OCI-LY1 (cell line): Measurements from ENCODE around the gene TTC1.

ENCODE experiments used
- H2AFZ ChIP-seq: fragments of 200-600 bp; sonication (generic), shearing (Covaris generic); 2 replicates; pipeline ENCODE4 v1.6.0; 2014; ENCODE audit warnings: antibody characterized with exemption, mild to moderate bottlenecking, low read length
- H3F3A ChIP-seq: fragments of 200-600 bp; sonication (generic), shearing (Covaris generic); 2 replicates; pipeline ENCODE4 v1.6.0; 2014; ENCODE audit warnings: mild to moderate bottlenecking, antibody characterized with exemption, low read length, moderate library complexity; ENCODE audit not compliant: insufficient read depth
- H3K27ac ChIP-seq: fragments of 200-600 bp; sonication (generic); 2 replicates; pipeline ENCODE4 v1.5.1; 2014; ENCODE audit warnings: low read length, mixed run types, mild to moderate bottlenecking, low read depth; ENCODE audit not compliant: poor library complexity, severe bottlenecking
- H3K27me3 ChIP-seq: fragments of 200-600 bp; sonication (generic); 2 replicates; pipeline ENCODE4 v1.6.0; 2014; ENCODE audit warnings: antibody characterized with exemption, mild to moderate bottlenecking, low read length, moderate library complexity; ENCODE audit not compliant: insufficient read depth
- H3K36me3 ChIP-seq: fragments of 200-600 bp; sonication (generic); 2 replicates; pipeline ENCODE4 v1.6.1; 2014; ENCODE audit warnings: mild to moderate bottlenecking, antibody characterized with exemption, low read length, moderate library complexity, mixed read lengths; ENCODE audit not compliant: insufficient read depth
- H3K4me1 ChIP-seq: fragments of 200-600 bp; sonication (generic); 2 replicates; pipeline ENCODE4 v1.5.1; 2014; ENCODE audit warnings: mild to moderate bottlenecking, low read length, moderate library complexity; ENCODE audit not compliant: insufficient read depth, severe bottlenecking
- H3K4me2 ChIP-seq: fragments of 200-600 bp; sonication (generic), shearing (Covaris generic); 2 replicates; pipeline ENCODE4 v1.6.1; 2014; ENCODE audit warnings: low read length
- H3K4me3 ChIP-seq: fragments of 200-600 bp; sonication (generic); 2 replicates; pipeline ENCODE4 v1.5.1; 2014; ENCODE audit warnings: low read length, low read depth, mild to moderate bottlenecking, mixed read lengths; ENCODE audit not compliant: poor library complexity, severe bottlenecking
- H3K79me2 ChIP-seq: fragments of 200-600 bp; shearing (Covaris generic); 2 replicates; pipeline ENCODE4 v1.6.1; 2016; ENCODE audit warnings: mixed run types, low read length, mixed read lengths; ENCODE audit not compliant: insufficient read depth
- H3K9ac ChIP-seq: fragments of 200-600 bp; sonication (generic), shearing (Covaris generic); 2 replicates; pipeline ENCODE4 v1.6.1; 2014; ENCODE audit warnings: mild to moderate bottlenecking, low read length, mixed read lengths
- H3K9me2 ChIP-seq: fragments of 200-600 bp; sonication (generic), shearing (Covaris generic); 2 replicates; pipeline ENCODE4 v1.6.1; 2014; ENCODE audit warnings: low read depth, mild to moderate bottlenecking, low read length, mixed read lengths
- H3K9me3 ChIP-seq: fragments of 200-600 bp; shearing (Covaris generic); 2 replicates; pipeline ENCODE4 v1.6.1; 2014; ENCODE audit warnings: low read length, mixed read lengths
- H4K20me1 ChIP-seq: fragments of 200-600 bp; sonication (generic), shearing (Covaris generic); 2 replicates; pipeline ENCODE4 v1.6.0; 2016; ENCODE audit warnings: mild to moderate bottlenecking, low read length; ENCODE audit not compliant: insufficient read depth
- EZH2 ChIP-seq: fragments of 200-600 bp; sonication (generic), shearing (Covaris generic); IDR thresholded peaks from 2 replicates; pipeline ENCODE4 v1.8.0; 2017; ENCODE audit warnings: borderline replicate concordance, mixed run types, mild to moderate bottlenecking, antibody characterized with exemption, low read length, moderate library complexity, mixed read lengths
- TF ChIP-seq, protein P1 (sequence below): fragments of 200-600 bp; sonication (generic), shearing (Covaris generic); IDR thresholded peaks from 2 replicates; pipeline ENCODE4 v1.5.1; 2017; ENCODE audit warnings: mild to moderate bottlenecking, antibody characterized with exemption, low read length, moderate library complexity, mixed read lengths

Gene TTC1

DNA sequence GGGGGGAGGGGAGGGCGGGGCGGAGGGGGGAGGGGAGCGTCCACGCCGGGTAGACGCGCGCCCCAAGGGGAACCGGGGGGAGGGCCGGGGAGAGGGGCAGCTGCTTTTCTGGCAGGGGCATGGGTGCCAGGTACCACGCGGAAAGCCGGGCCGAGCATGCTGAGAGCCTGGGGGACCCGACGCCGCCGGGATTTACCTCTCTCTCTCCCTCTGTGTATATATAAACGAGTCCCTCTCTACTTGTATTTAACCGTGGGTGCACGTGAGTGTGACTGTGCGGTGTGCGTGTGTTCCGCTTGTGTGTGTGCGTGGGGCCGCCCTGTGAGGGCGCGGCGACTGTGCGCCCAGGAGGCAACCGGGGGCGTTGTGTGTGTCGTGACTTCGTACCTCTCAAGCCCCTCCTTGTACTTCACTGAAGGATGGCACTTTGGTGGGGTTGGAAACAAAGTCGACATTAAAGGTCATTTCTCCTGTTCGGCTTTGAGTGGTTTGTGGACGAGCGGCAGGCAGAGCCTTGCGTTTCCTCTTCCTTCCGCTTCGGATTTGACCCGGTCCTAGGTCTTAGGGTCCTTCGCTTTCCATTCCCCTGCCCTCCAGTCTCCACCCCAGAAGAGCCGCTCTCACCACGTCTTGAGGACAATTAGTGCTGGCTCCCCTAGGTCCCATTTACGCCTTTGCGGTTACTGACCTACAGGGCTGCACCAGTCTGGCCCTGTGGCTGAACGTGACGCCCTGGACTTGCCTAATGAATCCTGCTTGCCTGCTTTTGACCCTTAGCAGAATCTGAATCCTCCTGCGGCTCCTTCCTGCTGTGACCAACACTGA, 36.2 kb upstream of the TTC1 start:
- Histone ChIP-seq H3K27me3 (no peaks in the 10 kb centered on the region), H3K9ac (no peak overlapping the region), H3F3A (no peaks in the 10 kb centered on the region), H3K79me2 (no peaks in the 10 kb centered on the region), H3K9me3 (no peaks in the 10 kb centered on the region), H3K4me3 (no peak overlapping the region), H2AFZ (no peak overlapping the region), H3K4me1 (no peaks in the 10 kb centered on the region), H3K4me2 (no peak overlapping the region), H3K9me2 (no peaks in the 10 kb centered on the region), H3K27ac (no peak overlapping the region), H3K36me3 (no peaks in the 10 kb centered on the region), H4K20me1 (no peaks in the 10 kb centered on the region)
- TF ChIP-seq, protein P1, sequence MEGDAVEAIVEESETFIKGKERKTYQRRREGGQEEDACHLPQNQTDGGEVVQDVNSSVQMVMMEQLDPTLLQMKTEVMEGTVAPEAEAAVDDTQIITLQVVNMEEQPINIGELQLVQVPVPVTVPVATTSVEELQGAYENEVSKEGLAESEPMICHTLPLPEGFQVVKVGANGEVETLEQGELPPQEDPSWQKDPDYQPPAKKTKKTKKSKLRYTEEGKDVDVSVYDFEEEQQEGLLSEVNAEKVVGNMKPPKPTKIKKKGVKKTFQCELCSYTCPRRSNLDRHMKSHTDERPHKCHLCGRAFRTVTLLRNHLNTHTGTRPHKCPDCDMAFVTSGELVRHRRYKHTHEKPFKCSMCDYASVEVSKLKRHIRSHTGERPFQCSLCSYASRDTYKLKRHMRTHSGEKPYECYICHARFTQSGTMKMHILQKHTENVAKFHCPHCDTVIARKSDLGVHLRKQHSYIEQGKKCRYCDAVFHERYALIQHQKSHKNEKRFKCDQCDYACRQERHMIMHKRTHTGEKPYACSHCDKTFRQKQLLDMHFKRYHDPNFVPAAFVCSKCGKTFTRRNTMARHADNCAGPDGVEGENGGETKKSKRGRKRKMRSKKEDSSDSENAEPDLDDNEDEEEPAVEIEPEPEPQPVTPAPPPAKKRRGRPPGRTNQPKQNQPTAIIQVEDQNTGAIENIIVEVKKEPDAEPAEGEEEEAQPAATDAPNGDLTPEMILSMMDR, result no peak

DNA sequence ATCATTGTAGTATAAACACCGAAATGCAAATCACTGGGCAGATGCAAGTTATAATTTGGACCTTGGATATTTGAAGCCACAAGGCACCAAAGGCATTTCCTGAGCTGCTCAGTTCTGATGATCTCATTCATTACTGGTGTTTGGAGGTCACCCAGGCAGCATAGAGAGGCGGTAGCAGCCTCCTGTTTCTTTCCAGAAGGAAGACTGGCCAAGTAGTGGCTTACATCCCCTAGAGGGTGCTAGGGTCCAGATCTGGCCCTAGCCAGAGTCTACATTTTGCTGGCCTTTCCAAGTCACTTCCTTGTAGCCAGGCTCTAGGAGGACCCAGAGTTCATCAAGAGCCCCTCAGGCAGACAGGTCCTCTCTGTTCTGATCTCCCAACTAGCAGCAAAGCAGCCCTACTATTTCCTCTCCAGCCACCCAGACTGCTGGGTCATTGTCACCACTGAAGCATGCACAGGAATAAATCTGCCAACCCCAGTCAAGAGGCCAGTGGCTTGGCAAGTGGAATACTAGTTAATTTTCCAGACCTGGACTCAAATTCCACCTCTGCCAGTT, 33.4 kb upstream of the TTC1 start:
- H3K4me3 ChIP-seq, result no peak overlapping the region
- H3K9me3 ChIP-seq, result no peaks in the 10 kb centered on the region
- TF ChIP-seq, protein P1, result no peak
- TF ChIP-seq EZH2, result no peak
- no peak overlapping the region for H3K4me2 ChIP-seq
- no peaks in the 10 kb centered on the region for H3K4me1 ChIP-seq
- no peak overlapping the region for H3K9ac ChIP-seq
- H4K20me1 ChIP-seq, result no peaks in the 10 kb centered on the region
- H3F3A ChIP-seq, result no peaks in the 10 kb centered on the region
- no peaks in the 10 kb centered on the region for H3K79me2 ChIP-seq
- no peak overlapping the region for H2AFZ ChIP-seq
- no peak overlapping the region for H3K27ac ChIP-seq
- H3K36me3 ChIP-seq, result no peaks in the 10 kb centered on the region
- H3K9me2 ChIP-seq, result no peaks in the 10 kb centered on the region
- no peaks in the 10 kb centered on the region for H3K27me3 ChIP-seq

DNA sequence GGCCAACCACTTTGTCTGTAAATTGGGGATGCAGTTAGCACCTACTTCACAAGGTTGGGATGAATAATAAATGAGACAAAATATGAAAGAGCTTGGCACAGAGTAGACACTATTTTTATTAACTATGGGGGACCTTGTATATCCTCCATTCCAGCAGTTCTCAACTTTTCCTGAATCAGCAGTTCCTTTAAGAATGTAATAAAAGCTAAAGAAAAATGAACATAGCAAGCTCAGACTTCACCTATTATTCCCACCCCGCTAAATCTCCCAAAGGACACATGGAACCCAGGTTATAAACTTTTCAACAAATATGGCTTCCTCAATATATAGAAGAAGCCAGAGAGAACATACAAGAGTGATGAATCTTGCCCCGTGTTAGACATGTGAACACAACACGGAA, 32.0 kb upstream of the TTC1 start:
- Histone ChIP-seq H3K9ac (no peak overlapping the region), H3K4me1 (no peaks in the 10 kb centered on the region), H3K9me3 (no peaks in the 10 kb centered on the region), H3K4me3 (no peak overlapping the region), H3K36me3 (no peaks in the 10 kb centered on the region), H2AFZ (no peak overlapping the region), H3K4me2 (no peak overlapping the region), H3K79me2 (no peaks in the 10 kb centered on the region), H3K9me2 (no peaks in the 10 kb centered on the region), H3K27me3 (no peaks in the 10 kb centered on the region), H3K27ac (no peak overlapping the region), H4K20me1 (no peaks in the 10 kb centered on the region), H3F3A (no peaks in the 10 kb centered on the region)
- TF ChIP-seq, protein P1, result no peak
- no peak for TF ChIP-seq EZH2
